GM12801 (cell line): Measurements from ENCODE around the gene MOG.

Experiments
- TF ChIP-seq, protein P1 (sequence below): IDR thresholded peaks from one replicate; pipeline ENCODE4 v1.5.1; 2011; ENCODE audit warnings: control low read depth; ENCODE audit not compliant: insufficient read length; ENCODE audit errors: extremely low read depth

Gene MOG

DNA sequence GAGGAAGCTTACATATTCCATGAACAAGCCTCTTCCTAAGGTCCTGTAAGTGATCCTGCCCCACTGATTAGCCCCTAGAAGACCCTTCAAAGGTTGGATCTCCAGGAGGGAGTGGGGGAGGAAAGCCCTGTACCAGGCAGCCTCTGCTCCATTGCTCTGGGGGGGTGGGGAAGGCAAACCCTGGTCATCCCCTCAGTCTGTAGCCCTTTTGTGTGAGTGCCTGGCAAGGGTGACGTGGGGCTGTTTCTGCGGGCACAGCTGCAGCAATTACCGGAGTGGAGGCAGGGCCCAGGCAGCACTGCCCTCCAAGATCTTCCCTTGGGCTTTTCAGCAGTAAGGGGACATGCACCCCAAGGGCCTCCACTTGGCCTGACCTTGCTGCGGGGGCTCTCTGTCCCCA is at the start of gene MOG:
TSS of gene MOG (plus strand) at position 295 of the 400 bp plus-strand sequence. CDS start 118 bp downstream, outside the sequence.
- TF ChIP-seq, protein P1, sequence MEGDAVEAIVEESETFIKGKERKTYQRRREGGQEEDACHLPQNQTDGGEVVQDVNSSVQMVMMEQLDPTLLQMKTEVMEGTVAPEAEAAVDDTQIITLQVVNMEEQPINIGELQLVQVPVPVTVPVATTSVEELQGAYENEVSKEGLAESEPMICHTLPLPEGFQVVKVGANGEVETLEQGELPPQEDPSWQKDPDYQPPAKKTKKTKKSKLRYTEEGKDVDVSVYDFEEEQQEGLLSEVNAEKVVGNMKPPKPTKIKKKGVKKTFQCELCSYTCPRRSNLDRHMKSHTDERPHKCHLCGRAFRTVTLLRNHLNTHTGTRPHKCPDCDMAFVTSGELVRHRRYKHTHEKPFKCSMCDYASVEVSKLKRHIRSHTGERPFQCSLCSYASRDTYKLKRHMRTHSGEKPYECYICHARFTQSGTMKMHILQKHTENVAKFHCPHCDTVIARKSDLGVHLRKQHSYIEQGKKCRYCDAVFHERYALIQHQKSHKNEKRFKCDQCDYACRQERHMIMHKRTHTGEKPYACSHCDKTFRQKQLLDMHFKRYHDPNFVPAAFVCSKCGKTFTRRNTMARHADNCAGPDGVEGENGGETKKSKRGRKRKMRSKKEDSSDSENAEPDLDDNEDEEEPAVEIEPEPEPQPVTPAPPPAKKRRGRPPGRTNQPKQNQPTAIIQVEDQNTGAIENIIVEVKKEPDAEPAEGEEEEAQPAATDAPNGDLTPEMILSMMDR: no peak

DNA sequence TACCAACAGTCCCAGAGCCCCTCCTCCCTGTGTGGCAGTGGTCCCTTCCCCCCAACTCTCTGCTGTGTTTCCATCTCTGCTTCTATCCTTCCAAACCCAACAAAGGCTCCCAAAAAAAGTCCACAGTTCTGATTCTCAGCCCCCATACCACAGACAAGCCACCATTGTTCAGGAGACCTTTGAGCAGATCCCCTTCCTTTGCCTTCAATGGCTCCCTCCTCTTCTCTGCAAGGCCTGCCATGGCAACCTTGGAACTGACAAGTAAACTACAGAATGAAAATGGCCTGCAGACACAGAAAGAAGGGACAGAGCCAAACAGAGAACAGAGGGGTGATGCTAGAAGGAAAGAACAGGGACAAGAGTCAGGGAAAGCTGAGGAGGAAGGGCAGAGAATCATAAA is 48.8 kb upstream of the MOG start:
- TF ChIP-seq, protein P1: no peak

DNA sequence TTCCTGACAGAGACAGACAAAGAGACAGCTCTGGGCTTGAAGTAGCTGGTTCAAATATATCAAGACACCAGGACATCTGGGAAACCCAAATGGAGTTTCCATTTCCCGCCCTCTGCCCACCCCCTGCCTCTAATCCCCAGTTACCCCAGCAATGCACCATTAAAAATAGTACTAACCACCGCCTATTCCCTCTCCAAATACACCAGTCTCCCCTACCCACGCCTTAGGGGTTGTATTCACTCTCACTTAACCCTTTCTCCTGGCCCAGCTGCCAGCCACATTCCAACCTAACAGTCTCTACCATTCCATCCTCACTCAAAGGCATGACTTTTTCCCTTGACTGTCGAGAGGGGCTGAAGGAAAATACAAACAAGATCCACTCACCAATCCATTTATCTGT is 46.4 kb upstream of the MOG start:
- TF ChIP-seq, protein P1: no peak

DNA sequence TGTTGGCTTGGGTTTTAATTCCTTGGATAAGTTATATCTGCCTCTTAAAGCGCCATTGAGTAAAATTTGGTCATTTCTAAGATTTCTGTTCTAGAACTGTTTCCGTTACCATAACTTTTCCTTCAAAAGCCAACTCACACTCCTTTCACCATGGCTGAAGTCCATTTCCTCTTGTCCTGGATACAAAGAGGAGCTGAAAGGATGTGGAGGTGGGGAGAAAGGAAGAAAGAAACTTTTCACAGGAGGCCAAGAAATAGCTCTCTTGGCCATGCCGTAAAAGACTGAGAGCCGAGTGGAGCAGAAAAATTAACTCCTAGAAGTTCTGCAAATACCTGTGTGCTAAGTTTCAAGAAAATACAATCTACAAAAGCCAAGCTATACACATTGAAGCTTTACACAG is 45.5 kb upstream of the MOG start:
- TF ChIP-seq, protein P1: no peak

DNA sequence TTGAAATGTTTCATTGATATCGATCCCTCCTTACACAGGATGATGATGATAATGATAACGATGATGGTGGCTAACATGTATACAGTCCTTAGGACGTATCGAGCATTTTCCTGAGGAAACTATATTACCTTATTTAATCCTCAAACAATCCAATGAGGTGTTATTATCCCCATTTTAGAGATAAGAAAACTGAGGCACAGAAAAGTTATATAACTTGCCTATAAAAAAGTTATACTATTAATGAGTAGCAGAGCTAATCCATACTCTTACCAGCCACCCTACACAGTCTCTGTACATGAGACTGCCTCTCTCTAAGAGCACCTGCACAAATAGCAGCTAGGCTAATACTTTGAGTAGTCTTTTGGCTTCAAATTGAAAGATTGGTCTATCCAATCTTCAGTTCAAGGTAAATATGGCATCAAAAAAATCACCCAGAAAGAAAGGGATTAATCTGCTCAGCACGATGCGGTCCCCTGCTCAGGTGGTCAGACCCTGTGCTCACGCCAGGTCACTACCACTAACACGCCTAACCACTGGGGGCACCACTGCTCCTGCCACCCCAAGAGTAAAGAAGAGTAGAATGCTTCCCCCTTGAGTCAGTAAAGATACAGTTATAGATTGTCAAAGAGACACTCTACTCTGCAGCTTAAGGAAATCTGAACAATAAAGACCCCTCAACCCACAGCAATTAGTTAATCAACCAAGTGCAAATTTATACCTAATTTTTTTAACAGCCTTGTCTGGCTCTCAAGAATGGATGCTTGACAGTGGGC is 38.9 kb upstream of the MOG start:
- TF ChIP-seq, protein P1: no peak

DNA sequence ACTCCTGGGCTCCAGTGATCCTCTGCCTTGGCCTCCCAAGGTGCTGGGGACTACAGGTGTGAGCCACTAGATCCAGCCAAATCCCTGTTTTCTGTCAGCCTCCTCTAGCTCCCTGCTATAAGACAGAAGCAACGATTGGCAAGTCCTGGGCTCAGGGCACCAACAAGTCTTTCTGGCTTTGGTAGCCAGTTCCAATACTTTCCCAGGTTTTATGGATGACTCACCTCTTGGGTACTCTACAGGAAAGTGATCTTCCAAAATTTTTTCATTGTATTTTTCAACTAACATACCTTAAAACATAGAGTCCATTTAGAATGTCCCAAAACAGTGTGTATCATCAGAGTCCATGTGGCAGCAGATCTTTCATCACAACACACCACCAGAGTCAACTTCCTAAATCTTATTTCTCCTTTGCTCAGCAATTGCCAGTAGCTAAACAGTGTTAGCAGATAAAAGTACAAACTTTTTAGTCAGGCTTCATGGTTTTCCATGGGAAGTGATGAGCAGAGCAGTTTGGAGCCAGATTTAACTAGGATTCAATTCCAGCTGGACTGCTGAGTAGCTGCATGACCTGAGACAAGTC is 37.2 kb upstream of the MOG start:
- TF ChIP-seq, protein P1: no peak

DNA sequence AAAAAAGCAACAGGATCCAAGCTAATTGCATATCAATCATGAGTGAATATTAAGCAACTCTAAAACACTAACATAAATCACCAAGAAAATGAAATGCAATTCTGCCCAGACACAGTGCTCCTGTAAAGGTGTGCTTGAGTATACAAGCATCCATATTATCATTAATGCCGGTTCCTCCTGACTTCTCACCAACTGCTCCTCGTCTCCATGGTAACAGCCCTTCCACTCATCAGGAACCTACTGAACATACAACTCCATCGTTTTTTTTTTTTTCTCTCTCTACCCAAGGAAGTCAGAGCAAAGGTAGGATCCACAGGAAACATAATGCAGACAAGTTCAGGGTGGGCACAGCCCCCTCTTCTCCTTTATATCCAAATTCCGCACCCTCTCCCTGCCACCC is 36.3 kb upstream of the MOG start:
- TF ChIP-seq, protein P1: no peak
